ENCODE measurements around the gene CCL4L2.
"Not testable (repeated sequence)": the region's sequence is repeated elsewhere in the genome, so short reads cannot be mapped to it uniquely, and the experiment has no call there.

CCL4L2 gene

DNA sequence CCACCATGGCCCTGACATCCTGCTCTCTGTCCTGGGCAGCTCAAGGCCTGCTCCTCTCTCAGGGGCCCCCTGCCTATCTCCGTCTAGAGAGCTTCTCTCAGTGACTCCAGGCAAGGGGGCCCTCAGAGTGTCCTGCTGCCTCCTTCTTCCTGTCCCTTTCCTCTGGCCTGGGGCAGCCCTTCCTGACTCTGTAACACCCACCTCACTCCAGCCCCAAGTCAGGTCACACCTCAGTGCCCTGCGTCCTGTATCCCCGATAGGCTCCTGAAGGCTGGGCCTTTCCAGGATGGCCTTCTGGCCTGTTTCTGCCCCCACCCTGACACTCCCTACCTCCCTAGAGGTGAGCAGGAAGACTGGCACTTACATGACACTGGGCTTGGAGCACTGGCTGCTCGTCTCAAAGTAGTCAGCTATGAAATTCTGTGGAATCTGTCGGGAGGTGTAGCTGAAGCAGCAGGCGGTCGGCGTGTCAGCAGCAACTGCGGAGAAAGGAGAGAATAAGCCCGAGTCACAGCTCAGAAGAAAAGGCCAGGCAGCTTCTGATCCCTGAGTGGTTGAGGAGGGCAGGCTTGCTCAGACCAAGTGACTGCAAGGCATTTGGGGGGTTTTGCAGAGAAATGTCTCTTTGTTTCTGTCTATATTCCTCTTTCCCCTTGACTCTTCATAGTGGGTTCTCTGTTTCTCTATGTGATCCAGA is 15.3 kb upstream of the CCL4L2 start:
- no peak for DNase-seq

DNA sequence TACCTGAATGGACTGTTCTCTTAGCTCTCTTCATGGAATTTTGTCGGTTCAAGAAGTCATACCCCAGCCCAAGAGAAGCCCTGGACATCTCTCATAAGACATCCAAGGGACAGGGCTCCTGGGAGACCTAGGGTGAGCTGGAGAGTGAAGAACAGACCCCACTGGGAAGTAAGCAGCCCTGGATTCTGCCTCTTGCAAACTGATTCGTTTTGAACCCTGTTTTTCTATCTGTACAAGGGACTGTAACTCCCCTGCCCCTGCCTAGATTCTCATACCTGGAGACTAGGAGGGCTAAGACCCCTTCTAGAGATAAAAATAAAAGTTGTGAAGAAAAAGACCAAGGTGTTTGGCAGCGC is 14.8 kb upstream of the CCL4L2 start:
- DNase-seq, result no peak

GRCh38 chr17:36197387-36197703 is 13.5 kb upstream of the CCL4L2 start:
- DNase-seq, result no peak

GRCh38 chr17:36198831-36199465 is 11.9 kb upstream of the CCL4L2 start:
- no peak for DNase-seq

GRCh38 chr17:36201102-36201501 is 9.8 kb upstream of the CCL4L2 start:
- not testable (repeated sequence) for DNase-seq

DNA sequence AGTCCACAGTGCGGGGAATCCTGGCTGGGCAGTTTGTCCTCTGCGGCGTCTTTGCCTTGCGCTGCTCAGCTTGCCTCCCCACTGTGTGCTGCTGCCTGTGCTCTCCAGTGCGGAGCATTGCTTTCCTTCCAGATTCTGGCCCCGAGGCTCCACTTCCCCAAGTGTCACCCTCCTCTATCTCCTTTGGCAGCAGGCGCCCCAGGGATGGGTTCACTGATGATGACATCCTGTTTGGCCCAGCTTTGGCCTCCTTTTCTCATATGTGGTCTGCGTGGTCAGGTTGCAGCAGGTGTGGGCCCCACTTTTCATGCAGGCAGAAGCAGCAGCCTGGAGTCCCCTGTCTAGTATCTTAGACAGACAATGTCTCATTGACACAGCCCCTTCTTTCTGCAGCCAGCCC is 9.4 kb upstream of the CCL4L2 start:
- not testable (repeated sequence) for DNase-seq

- DNase-seq, result no peak
These were observed 7.5 kb upstream of the CCL4L2 start for GRCh38 chr17:36203335-36203734.

GRCh38 chr17:36204724-36205500 is 6.0 kb upstream of the CCL4L2 start:
- DNase-seq, result no peak

- no peak for DNase-seq
These were observed 5.0 kb upstream of the CCL4L2 start for GRCh38 chr17:36205637-36206485.

DNA sequence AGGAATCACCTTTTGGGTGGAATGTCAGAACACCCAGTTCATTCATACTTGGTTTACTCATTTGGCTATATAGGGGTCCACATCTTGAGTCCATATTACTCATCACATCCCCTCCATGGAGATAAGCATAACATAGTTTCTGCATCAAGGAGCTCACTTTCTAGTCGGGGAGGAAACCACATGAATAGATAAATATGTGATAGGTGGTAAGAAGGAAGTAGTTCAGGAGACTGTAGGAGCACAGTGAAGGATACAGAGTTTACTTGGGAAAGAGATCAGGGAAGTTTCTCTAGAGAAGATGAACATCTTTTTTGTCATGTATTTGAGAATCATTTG is 4.4 kb upstream of the CCL4L2 start:
- not testable (repeated sequence) for DNase-seq

GRCh38 chr17:36207383-36207782 is 3.5 kb upstream of the CCL4L2 start:
- DNase-seq, result not testable (repeated sequence)

GRCh38 chr17:36209575-36209974 is 1.3 kb upstream of the CCL4L2 start:
- DNase-seq, result no peak

DNA sequence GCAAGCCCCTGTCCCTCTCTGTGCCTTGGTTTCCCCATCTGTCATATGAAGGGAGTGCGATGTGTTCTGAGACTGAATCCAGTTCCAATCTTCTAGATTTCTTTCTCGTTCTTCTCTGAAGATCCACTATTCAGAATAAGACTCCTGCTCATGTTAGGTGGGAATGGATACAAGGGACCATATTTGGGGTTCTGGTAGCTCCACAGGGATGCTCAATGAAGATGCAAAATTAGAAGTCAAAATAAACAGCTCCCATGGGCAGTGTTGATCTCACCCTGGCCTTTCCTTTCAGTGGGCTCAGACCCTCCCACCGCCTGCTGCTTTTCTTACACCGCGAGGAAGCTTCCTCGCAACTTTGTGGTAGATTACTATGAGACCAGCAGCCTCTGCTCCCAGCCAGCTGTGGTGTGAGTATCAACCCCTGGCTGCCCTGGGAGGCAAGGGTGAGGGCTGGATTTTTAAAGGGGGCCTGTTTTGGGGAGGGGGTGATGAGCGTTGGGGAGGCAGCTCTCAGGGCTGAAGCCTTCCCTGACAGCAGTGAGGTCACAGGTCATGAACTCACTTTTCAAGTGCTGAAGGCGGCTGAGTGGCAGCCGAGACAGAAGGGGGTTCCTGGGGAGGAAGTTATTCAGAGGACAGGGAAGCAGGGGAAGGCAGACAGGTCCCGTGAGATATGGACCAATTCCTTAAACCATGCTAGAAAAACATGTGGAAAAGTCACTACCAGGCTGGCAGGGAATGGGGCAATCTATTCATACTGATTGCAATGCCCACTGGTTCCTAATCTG is 815 bp downstream of the CCL4L2 start:
- not testable (repeated sequence) for DNase-seq

DNA sequence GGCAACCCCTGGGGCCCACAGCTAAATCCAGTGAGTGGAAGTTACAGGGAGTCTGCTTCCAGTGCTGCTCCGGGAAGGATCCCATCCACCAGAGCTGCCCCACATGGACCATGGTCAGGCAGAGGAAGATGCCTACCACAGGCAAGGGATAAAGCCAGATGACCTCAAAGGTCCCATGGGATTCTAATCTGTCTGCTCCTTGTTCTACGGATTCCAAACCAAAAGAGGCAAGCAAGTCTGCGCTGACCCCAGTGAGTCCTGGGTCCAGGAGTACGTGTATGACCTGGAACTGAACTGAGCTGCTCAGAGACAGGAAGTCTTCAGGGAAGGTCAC is 1.4 kb downstream of the CCL4L2 start:
- no peak for DNase-seq

DNA sequence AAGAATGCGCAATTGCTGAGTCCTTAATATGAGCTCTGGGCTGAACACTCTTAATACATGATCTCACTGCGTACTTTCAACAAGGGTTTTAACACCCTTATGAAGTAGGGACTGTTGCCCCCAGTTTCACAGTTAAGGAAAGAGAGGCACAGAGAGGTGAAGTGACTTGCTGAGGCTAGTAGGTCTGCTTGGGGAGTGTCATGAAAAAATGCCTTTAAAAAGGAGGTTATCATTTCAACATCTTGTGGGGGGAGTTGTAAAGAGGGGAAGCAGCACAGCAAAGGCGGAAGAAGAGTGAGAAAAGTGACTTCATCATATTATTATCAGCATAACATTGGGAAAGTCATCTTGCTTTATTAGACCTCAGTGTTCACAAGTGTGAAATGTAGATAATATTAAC is 2.1 kb downstream of the CCL4L2 start:
- no peak for DNase-seq

GRCh38 chr17:36213695-36214094 is 2.8 kb downstream of the CCL4L2 start:
- no peak for DNase-seq

DNA sequence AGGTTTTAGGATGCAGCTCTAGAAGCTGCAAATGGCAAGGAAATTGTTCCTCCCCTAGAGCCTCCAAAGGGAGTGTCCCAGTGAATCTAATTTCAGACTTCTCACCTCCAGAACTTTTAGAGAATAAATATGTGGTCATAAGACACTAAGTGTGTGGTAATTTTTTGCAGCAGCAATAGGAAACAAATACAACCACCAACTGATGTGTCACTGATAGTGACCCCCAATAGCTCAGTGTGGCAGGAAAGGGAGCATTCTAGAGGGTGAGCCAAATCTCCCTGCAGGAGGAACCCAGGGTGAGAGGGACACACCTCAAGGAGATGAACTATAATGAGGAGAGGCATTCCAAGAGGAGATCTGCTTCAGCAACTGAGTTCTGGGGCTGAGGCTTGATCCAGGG is 4.1 kb downstream of the CCL4L2 start:
- DNase-seq, result no peak

DNA sequence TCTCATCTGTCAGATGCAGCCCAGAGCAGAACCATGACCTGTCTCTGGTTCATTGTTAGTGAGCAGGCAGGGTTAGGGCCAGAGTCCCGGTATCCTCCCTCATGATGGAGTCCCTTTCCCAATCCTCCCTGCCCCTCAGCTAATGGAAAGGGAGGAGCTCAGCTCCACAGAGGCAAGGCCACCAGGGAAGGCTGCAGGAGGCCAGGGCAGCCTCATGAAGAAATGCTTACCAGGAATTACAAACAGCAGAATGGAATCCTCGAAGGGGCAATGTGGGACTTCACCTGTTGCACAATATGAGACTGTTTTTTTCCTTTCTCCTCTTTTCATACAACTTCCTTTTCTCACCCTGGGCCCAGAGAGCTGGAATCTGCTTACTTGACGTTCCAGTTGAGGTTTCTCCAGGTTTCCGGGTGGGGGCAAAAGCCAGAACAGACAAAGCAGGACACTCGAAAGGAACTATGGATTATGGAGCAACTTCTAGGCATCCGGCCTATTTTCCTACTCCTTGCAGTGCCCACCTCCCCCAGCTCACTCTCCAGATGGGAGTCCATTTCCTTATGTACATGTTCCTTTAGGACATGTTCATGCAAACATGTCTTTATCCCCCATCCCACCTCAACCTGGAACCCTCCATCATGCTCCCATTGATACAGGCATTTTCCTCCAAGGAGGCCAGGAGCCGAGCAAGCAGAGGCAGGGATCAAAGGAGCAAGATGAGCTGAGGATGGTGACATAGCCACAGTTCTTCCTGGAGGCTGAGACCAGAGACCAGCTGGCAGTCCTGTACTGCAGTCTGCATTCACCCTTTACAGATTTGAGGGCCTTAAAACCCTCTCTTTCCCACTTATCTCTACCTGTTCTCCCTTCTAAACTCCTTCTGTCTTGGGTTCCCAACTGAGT is 4.8 kb downstream of the CCL4L2 start:
- DNase-seq, result not testable (repeated sequence)

DNA sequence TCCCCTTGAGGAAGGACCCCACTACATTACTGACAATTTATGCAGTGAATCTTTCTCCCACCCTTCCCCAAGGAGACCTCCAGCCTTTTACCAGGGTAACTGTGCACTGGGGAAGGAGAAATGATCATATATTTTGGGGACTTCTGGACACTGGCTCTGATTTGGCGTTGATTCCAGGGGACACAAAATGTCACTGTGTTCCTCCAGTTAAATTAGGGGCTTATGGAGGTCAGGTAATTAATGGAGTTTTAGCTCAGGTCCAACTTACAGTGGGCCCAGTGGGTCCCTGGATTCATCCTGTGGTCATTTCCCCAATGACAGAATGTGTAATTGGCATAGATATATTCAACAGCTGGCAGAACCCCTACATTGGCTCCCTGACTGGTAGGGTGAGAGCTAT is 8.7 kb downstream of the CCL4L2 start:
- DNase-seq, result not testable (repeated sequence)

DNA sequence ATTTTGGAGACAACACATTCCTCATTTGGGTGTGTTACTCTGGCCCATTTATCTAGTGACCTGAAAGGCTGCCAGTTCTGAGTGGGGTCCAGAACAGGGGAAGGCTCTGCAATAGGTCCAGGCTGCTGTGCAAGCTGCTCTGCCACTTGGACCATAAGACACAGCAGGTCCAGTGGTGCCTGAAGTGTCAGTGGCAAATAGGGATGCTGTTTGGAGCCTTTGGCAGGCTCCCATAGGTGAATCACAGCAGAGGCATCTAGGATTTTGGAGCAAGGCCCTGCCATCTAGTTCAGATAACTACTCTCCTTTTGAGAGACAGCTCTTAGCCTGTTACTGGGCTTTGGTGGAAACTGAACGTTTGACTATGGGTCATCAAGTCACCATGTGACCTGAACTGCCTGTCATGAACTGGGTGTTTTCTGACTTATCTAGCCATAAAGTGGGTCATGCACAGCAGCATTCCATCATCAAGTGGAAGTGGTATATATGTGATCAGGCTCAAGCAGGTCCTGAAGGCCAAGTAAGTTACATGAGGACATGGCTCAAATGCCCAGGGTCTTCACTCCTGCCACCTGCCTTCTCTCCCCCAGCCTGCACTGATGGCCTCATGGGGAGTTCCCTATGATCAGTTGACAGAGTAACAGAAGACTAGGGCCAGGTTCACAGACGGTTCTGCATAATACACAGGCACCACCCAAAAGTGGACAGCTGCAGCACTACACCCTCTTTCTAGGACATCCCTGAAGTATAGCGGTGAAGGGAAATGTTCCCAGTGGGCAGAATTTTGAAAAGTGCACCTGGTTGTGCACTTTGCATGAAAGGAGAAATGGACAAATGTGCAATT is 10.1 kb downstream of the CCL4L2 start:
- DNase-seq, result not testable (repeated sequence)
